ENCODE measurements around the gene GPR173.

Gene GPR173, protein sequence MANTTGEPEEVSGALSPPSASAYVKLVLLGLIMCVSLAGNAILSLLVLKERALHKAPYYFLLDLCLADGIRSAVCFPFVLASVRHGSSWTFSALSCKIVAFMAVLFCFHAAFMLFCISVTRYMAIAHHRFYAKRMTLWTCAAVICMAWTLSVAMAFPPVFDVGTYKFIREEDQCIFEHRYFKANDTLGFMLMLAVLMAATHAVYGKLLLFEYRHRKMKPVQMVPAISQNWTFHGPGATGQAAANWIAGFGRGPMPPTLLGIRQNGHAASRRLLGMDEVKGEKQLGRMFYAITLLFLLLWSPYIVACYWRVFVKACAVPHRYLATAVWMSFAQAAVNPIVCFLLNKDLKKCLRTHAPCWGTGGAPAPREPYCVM

GRCh38 chrX:53048169-53049126 is at the start of gene GPR173:
Gene GPR173 (plus strand): TSS chrX:53048789. CDS start chrX:53076622, 27,833 bp downstream.
- DNase-seq, result no peak

DNA sequence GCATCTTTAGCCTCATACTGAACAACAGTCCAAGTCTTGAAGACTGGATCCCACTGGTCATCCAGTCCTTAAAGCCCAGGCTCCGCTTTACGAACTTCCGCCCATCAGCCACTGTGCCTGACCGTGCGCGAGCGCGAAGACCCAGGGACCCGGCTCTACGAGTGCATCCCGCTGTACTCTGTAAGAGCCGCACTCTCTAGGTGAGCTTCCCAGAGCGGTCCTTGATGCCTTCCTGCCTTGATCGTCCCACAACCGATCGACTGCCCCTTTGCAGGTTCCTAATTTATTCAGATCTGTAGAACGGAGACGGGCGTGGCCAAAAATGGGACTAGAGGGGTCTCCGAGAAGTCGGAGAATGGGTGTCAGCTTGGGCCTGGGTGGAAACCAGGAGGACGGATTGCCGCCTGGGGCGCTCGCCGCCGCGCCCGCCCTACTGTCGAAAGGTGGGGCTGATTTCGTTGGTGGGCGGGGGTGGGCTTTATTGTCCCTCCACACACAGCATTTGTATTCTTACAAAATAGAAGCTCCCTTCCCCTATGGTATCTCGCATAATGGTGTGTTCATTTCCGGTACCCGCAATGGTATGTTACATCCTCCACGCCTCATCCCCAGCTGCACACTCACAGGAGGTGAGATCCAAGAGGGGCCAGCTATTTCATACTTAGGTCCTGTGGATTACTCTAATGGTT is 48.0 kb upstream of the GPR173 start:
- no peak for DNase-seq

GRCh38 chrX:53001958-53002357 is 46.6 kb upstream of the GPR173 start:
- DNase-seq, result no peak

DNA sequence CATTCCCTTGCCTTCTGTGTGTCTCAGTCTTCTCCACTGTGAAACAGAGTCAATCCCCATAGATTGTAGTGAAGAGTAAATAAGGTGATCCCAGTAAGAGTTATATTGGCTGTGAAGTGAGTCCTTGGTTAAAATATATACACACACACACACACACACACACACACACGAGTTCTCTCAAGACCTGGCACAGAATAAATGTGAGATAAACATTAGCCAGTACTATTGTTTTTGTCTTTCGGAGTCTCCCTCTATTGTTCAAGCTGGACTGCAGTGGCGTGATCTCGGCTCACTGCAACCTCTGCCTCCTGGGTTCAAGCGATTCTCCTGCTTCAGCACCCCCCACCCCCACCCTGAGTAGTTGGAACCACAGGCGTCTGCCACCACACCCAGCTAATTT is 45.5 kb upstream of the GPR173 start:
- no peak for DNase-seq

- DNase-seq, result no peak
Measured at GRCh38 chrX:53004038-53004437, 44.6 kb upstream of the GPR173 start.

- DNase-seq, result no peak
Measured at GRCh38 chrX:53004811-53005210, 43.8 kb upstream of the GPR173 start.

DNA sequence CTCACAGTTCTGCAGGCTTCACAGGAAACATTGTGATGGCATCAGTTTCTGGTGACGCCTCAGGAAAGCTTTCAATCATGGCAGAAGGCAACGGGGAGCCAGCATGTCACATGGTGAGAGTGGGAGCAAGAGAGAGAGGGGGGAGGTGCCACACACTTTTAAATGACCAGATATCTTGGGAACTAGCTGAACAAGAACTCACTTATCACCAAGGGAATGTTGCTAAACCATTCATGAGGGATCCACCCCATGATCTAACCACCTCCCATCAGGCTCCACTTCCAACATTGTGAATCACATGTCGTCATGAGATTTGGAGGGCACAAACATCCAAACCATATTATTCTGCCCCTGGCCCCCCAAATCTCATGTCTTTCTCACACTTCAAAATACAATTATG is 43.3 kb upstream of the GPR173 start:
- DNase-seq, result no peak

DNA sequence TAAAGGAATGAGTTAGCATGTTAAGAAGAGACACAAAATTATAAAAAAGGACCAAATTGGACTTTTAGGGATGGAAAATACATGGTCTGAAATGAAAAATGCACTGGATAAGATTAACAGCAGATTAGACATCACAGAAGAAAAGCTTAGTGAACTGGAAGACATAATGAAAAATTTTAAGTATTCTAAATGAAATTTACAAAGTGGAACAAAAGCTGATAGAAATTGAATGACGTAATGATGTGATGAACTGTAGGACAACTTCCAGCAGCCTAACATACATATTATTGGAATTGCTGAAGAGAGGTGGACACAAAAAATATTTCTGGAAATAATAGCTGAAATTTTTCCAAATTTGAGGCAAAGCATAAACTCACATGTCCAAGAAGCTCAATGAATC is 39.6 kb upstream of the GPR173 start:
- no peak for DNase-seq

- DNase-seq, result no peak
Measured at GRCh38 chrX:53013291-53013690, 35.3 kb upstream of the GPR173 start.

- DNase-seq, result no peak
Measured at GRCh38 chrX:53018627-53019026, 30.0 kb upstream of the GPR173 start.

DNA sequence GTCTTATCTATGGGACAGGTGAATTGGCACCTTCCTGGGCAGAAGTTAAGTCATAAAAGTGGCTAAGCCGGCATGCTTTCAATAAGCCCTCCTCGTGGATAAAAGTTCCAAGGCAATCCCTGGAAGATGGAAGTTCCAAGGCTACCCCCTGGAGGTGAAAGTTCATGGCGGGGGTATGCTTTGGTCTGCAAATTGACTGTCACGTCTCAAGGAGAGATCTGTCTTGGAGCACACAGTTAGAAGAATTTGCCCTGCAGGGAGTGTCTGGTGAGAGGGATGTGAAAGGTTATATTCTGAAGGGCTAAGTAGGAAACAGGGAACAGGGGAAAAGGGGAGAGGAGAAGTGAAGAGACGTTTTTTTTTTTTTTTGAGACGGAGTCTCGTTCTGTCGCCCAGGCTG is 26.2 kb upstream of the GPR173 start:
- no peak for DNase-seq

DNA sequence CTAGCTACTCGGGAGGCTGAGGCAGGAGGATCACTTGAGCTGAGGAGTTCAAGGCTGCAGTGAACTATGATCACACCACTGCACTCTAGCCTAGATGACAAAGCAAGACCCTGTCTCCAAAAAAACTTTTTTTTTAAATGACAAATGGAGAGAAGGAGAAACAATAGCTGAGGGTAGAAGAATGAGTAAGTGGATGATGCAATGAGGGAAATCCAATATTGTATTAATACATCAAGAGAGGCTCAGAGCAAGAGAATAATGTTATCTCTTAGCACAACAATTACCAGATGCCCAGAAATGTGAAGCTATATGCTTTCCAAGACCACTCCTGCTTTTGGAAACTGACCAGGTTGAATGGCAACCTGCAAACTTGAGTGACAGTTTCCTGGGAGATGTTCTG is 19.9 kb upstream of the GPR173 start:
- DNase-seq, result no peak

DNA sequence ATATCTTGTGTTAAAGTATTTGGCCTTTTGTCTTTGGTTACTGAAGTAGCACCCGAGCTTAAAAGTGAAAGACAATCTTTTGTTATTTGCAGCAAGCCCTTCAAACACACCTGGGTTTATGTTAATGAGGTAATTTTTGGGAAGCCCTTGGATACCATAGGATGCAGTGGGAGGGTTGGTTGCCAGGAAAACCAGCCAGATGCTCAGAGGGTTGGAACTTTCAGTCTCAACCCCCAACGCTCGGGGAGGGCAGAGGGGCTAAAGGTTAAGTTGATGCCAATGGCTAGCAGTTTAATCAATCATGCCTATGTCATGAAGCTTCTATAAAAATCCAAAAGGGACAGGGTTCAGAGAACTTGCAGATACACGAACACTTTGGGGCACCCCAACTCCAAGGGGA is 17.2 kb upstream of the GPR173 start:
- DNase-seq, result no peak

- DNase-seq, result no peak
Measured at GRCh38 chrX:53036149-53036548, 12.4 kb upstream of the GPR173 start.

GRCh38 chrX:53039236-53039635 is 9.4 kb upstream of the GPR173 start:
- DNase-seq, result no peak

DNA sequence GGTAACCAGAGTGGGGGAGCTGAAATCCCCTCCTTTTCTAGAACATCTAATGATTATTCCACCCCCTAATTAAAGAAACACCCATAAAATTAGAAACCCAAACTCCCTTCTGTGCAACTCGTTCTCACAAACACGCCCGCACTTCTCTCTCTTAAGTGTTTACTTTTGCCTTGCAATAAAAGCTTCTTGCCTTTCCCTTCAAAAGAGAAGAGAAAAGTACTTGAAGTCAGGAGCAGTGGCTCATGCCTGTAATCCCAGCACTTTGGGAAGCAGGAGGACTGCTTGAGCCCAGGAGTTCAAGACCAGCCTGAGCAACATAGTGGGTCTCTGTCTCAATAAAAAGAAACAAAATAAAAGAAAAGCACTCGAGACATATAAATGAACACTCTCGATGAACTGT is 3.6 kb upstream of the GPR173 start:
- no peak for DNase-seq

GRCh38 chrX:53047228-53047627 is 1.4 kb upstream of the GPR173 start:
- DNase-seq, result no peak

GRCh38 chrX:53049127-53049517 is 533 bp downstream of the GPR173 start:
- DNase-seq, result no peak

- DNase-seq, result no peak
Measured at GRCh38 chrX:53050841-53051240, 2.3 kb downstream of the GPR173 start.

DNA sequence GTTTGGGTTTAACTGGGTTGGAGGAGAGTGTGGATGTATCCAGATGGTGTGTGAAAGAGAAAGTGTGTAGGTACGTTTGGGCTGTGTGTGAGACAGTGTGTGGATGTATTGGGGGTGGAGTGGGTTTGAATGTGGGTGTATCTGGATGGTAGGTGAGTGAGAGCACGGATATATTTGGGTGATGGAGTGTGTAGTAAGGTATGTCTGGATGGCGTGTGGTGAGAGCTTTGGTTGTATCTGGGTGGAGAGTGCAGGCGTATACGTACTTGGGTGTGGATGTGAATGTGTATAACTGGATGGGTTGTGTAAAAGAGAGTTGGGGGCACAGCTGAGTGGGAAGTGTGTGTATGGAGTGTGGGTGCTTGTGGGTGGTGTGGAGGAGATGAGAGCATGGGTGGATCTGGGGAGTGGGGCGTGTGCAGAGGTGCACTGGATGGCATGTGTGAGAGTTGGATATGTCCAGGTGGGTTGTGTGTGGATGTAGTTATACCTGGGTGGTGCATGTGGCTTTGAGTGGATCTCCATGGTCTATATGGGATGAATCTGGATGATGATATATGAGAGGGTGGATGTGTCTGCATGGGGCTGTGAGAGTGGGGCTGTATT is 6.8 kb downstream of the GPR173 start:
- no peak for DNase-seq

- no peak for DNase-seq
Measured at GRCh38 chrX:53056292-53056691, 7.7 kb downstream of the GPR173 start.

DNA sequence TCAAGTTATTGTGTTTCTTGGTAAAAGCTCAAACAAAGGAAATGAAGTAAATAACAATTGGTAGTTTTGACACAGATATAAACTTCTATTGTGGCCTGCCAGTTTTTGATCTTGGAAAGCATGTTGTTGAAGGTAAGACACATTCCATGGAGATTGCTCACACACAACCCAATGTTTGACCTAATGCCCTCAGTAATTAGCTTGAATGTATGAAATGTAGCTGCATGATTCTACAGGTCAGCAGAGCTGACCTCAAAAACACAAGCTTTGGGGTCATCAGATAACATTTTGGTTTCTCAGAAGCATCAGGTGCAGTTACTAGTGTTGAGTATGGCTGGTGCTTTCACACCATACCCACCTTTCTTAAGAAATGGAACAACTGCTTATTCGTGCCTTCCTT is 16.5 kb downstream of the GPR173 start:
- DNase-seq, result no peak

DNA sequence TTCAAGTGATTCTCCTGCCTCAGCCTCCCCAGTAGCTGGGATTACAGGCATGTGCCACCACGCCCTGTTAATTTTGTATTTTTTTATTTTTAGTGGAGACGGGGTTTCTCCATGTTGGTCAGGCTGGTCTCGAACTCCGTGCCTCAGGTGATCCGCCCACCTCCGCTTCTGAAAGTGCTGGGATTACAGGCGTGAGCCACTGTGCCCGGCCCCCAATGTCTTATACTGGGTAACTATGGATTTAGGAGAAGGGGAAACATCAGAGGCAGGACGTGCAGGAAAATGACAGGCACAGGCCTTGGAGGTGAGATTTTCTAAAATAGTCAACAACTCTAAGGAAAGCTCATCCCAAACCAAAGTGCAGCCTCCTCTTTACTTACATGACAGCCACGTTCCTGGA is 22.5 kb downstream of the GPR173 start:
- DNase-seq, result no peak
